Ecto neural progenitor cell (in vitro differentiated cells): ENCODE data around the gene ALPL.

Experiments
- DNase-seq: peaks from one replicate; pipeline ENCODE4 v3.0.0-alpha.2; 2018; ENCODE audit warnings: low spot score

ALPL gene

GRCh38 chr1:21618561-21619374 lies 109.5 kb downstream of the ALPL start:
- no peak for DNase-seq

GRCh38 chr1:21619375-21619947 lies 110.2 kb downstream of the ALPL start:
- DNase-seq, result no peak

- DNase-seq, result no peak
These were observed 110.8 kb downstream of the ALPL start for GRCh38 chr1:21620011-21620410.

GRCh38 chr1:21620496-21620895 lies 111.3 kb downstream of the ALPL start:
- no peak for DNase-seq

- DNase-seq, result no peak
These were observed 111.8 kb downstream of the ALPL start for GRCh38 chr1:21621051-21621450.

GRCh38 chr1:21621761-21622436 lies 112.7 kb downstream of the ALPL start:
- DNase-seq, result no peak

- DNase-seq, result peak; percentile 74
These were observed 113.5 kb downstream of the ALPL start for GRCh38 chr1:21622466-21623315.

GRCh38 chr1:21623410-21623961 lies 114.3 kb downstream of the ALPL start:
- DNase-seq, result no peak

- no peak for DNase-seq
These were observed 115.6 kb downstream of the ALPL start for GRCh38 chr1:21624571-21625389.

GRCh38 chr1:21625390-21626190 lies 116.4 kb downstream of the ALPL start:
- no peak for DNase-seq

GRCh38 chr1:21626921-21627339 lies 117.7 kb downstream of the ALPL start:
- no peak for DNase-seq
